HEK293 (cell line): Measurements from ENCODE around the gene DCAF7.

ENCODE experiments used
- ATF2 ChIP-seq: fragments of 450-650 bp; formaldehyde crosslinking; IDR thresholded peaks from 2 replicates; pipeline ENCODE4 v1.5.1; 2016; ENCODE audit warnings: missing biosample characterization, missing genetic modification characterization, low read depth
- GFI1B ChIP-seq: fragments of 450-650 bp; formaldehyde crosslinking; IDR thresholded peaks from 2 replicates; pipeline ENCODE4 v1.5.1; 2016; ENCODE audit warnings: missing biosample characterization, missing genetic modification characterization
- GLI2 ChIP-seq: fragments of 450-650 bp; formaldehyde crosslinking; IDR thresholded peaks from 2 replicates; pipeline ENCODE4; 2017; ENCODE audit warnings: missing biosample characterization, missing genetic modification characterization, low read depth, borderline replicate concordance
- KLF16 ChIP-seq: fragments of 450-650 bp; formaldehyde crosslinking; IDR thresholded peaks from 2 replicates; pipeline ENCODE4 v1.5.1; 2017; ENCODE audit warnings: missing biosample characterization, missing genetic modification characterization
- OSR2 ChIP-seq: fragments of 450-650 bp; formaldehyde crosslinking; IDR thresholded peaks from 2 replicates; pipeline ENCODE4 v1.5.1; 2016; ENCODE audit warnings: missing biosample characterization, missing genetic modification characterization
- PRDM4 ChIP-seq: fragments of 450-650 bp; formaldehyde crosslinking; IDR thresholded peaks from 2 replicates; pipeline ENCODE4 v1.5.1; 2017; ENCODE audit warnings: missing biosample characterization, missing genetic modification characterization
- PRDM6 ChIP-seq: fragments of 450-650 bp; formaldehyde crosslinking; IDR thresholded peaks from 2 replicates; pipeline ENCODE4 v1.5.1; 2017; ENCODE audit warnings: missing biosample characterization, missing genetic modification characterization
- SCRT1 ChIP-seq: fragments of 450-650 bp; formaldehyde crosslinking; IDR thresholded peaks from 2 replicates; pipeline ENCODE4 v1.5.1; 2016; ENCODE audit warnings: missing biosample characterization, missing genetic modification characterization, borderline replicate concordance
- SCRT2 ChIP-seq: fragments of 450-650 bp; formaldehyde crosslinking; IDR thresholded peaks from 2 replicates; pipeline ENCODE4 v1.5.1; 2016; ENCODE audit warnings: missing biosample characterization, missing genetic modification characterization
- TCF7L2 ChIP-seq: IDR thresholded peaks from 2 replicates; pipeline ENCODE4 v1.6.1; 2011; ENCODE audit warnings: low read depth, mild to moderate bottlenecking, inconsistent platforms, low read length, moderate library complexity, borderline replicate concordance
- ZBTB11 ChIP-seq: fragments of 450-650 bp; formaldehyde crosslinking; conservative IDR thresholded peaks from 2 replicates; pipeline ENCODE4 v1.5.1; 2016; ENCODE audit warnings: low read depth, missing biosample characterization, missing genetic modification characterization
- ZBTB20 ChIP-seq: fragments of 450-650 bp; formaldehyde crosslinking; IDR thresholded peaks from 2 replicates; pipeline ENCODE4 v1.5.1; 2016; ENCODE audit warnings: missing biosample characterization, missing genetic modification characterization
- ZBTB44 ChIP-seq: fragments of 450-650 bp; IDR thresholded peaks from 2 replicates; pipeline ENCODE4 v1.5.1; 2018; ENCODE audit warnings: missing biosample characterization, mild to moderate bottlenecking, missing genetic modification characterization
- ZBTB7A ChIP-seq: fragments of 450-650 bp; formaldehyde crosslinking; IDR thresholded peaks from 2 replicates; pipeline ENCODE4 v1.5.1; 2016; ENCODE audit warnings: low read depth, missing biosample characterization, missing genetic modification characterization
- ZNF223 ChIP-seq: fragments of 450-650 bp; formaldehyde crosslinking; IDR thresholded peaks from 2 replicates; pipeline ENCODE4 v1.5.1; 2016; ENCODE audit warnings: missing biosample characterization, missing genetic modification characterization
- ZNF24 ChIP-seq: fragments of 450-650 bp; formaldehyde crosslinking; IDR thresholded peaks from 2 replicates; pipeline ENCODE4 v1.5.1; 2016; ENCODE audit warnings: missing biosample characterization, missing genetic modification characterization
- ZNF350 ChIP-seq: fragments of 450-650 bp; formaldehyde crosslinking; IDR thresholded peaks from 2 replicates; pipeline ENCODE4 v1.5.0; 2017; ENCODE audit warnings: missing biosample characterization, mild to moderate bottlenecking, missing genetic modification characterization
- ZNF362 ChIP-seq: fragments of 450-650 bp; formaldehyde crosslinking; IDR thresholded peaks from 2 replicates; pipeline ENCODE4 v1.5.1; 2016; ENCODE audit warnings: missing biosample characterization, missing genetic modification characterization
- ZNF423 ChIP-seq: fragments of 450-650 bp; formaldehyde crosslinking; IDR thresholded peaks from 2 replicates; pipeline ENCODE4 v1.5.1; 2016; ENCODE audit warnings: missing biosample characterization, missing genetic modification characterization
- ZNF501 ChIP-seq: fragments of 450-650 bp; formaldehyde crosslinking; IDR thresholded peaks from 2 replicates; pipeline ENCODE4 v1.5.1; 2016; ENCODE audit warnings: missing biosample characterization, missing genetic modification characterization
- ZNF510 ChIP-seq: fragments of 450-650 bp; formaldehyde crosslinking; IDR thresholded peaks from 2 replicates; pipeline ENCODE4 v1.5.1; 2018; ENCODE audit warnings: mild to moderate bottlenecking, missing genetic modification characterization, missing biosample characterization; ENCODE audit not compliant: insufficient replicate concordance
- ZNF555 ChIP-seq: fragments of 450-650 bp; formaldehyde crosslinking; conservative IDR thresholded peaks from 2 replicates; pipeline ENCODE4 v1.5.1; 2017; ENCODE audit warnings: missing biosample characterization, mild to moderate bottlenecking, missing genetic modification characterization, inconsistent platforms
- ZNF600 ChIP-seq: fragments of 450-650 bp; formaldehyde crosslinking; IDR thresholded peaks from 2 replicates; pipeline ENCODE4 v1.5.1; 2016; ENCODE audit warnings: missing biosample characterization, missing genetic modification characterization
- ZNF660 ChIP-seq: fragments of 450-650 bp; IDR thresholded peaks from 2 replicates; pipeline ENCODE4 v1.5.1; 2018; ENCODE audit warnings: missing biosample characterization, mild to moderate bottlenecking, missing genetic modification characterization
- ZNF837 ChIP-seq: fragments of 450-650 bp; formaldehyde crosslinking; IDR thresholded peaks from 2 replicates; pipeline ENCODE4 v1.5.1; 2016; ENCODE audit warnings: missing biosample characterization, missing genetic modification characterization

DCAF7 gene

GRCh38 chr17:63600569-63601438 lies 50.5 kb downstream of the DCAF7 start, which contains the start of gene TACO1 (continued):
- TF ChIP-seq ZBTB11 (tag by site-specific recombination) (peak; percentile 100), ZNF24 (tag by site-specific recombination) (peak; percentile 93), ZNF837 (tag by site-specific recombination) (no peak), PRDM6 (tag by site-specific recombination) (no peak), ATF2 (no peak), PRDM4 (tag by site-specific recombination) (peak; percentile 44; the same call in 1 of the 2 replicates), TCF7L2 (no peak), GFI1B (tag by site-specific recombination) (peak; percentile 20; the same call in 1 of the 2 replicates), ZNF362 (tag by site-specific recombination) (no peak), SCRT2 (peak; percentile 92), ZNF423 (tag by site-specific recombination) (0 out of 2 replicates have a peak, but pooled peaks have one; percentile 17), ZNF600 (peak; percentile 76), ZNF555 (tag by site-specific recombination) (no peak), SCRT1 (tag by site-specific recombination) (peak; percentile 77), ZNF501 (tag by site-specific recombination) (peak; percentile 99), ZNF223 (tag by site-specific recombination) (peak; percentile 48; the same call in 1 of the 2 replicates), ZNF510 (tag by site-specific recombination) (no peak), ZNF350 (no peak), GLI2 (tag by site-specific recombination) (no peak), OSR2 (tag by site-specific recombination) (peak; percentile 40; the same call in 1 of the 2 replicates), ZNF660 (tag by site-specific recombination) (peak; percentile 98), KLF16 (tag by site-specific recombination) (peak; percentile 97), ZBTB44 (peak; percentile 43; the same call in 1 of the 2 replicates), ZBTB20 (peak; percentile 96), ZBTB7A (tag by site-specific recombination) (peak; percentile 87; the same call in 1 of the 2 replicates)
